IMR-90 (cell line): ENCODE results near the gene ARNT2.

Experiments
- MAZ ChIP-seq: IDR thresholded peaks from 2 replicates; pipeline ENCODE4 v1.6.1; 2012; ENCODE audit warnings: low read depth, mild to moderate bottlenecking, low read length, improper control_type of control experiment, moderate library complexity, borderline replicate concordance
- POLR2A ChIP-seq: IDR thresholded peaks from 2 replicates; pipeline ENCODE4 v1.6.1; 2012; ENCODE audit warnings: mild to moderate bottlenecking, low read depth, low read length
- USF2 ChIP-seq: fragments of 150-350 bp; IDR thresholded peaks from 2 replicates; pipeline ENCODE4 v1.6.1; 2017; ENCODE audit warnings: mild to moderate bottlenecking, antibody characterized with exemption, low read length, low read depth
- TF ChIP-seq, protein P1 (sequence below): conservative IDR thresholded peaks from 2 replicates; pipeline ENCODE4 v1.5.1; 2012; ENCODE audit warnings: mild to moderate bottlenecking, low read depth, low read length, improper control_type of control experiment

- TF ChIP-seq, protein P1, sequence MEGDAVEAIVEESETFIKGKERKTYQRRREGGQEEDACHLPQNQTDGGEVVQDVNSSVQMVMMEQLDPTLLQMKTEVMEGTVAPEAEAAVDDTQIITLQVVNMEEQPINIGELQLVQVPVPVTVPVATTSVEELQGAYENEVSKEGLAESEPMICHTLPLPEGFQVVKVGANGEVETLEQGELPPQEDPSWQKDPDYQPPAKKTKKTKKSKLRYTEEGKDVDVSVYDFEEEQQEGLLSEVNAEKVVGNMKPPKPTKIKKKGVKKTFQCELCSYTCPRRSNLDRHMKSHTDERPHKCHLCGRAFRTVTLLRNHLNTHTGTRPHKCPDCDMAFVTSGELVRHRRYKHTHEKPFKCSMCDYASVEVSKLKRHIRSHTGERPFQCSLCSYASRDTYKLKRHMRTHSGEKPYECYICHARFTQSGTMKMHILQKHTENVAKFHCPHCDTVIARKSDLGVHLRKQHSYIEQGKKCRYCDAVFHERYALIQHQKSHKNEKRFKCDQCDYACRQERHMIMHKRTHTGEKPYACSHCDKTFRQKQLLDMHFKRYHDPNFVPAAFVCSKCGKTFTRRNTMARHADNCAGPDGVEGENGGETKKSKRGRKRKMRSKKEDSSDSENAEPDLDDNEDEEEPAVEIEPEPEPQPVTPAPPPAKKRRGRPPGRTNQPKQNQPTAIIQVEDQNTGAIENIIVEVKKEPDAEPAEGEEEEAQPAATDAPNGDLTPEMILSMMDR = no peak
- TF ChIP-seq MAZ = no peak
- TF ChIP-seq USF2 = no peak
- no peak for TF ChIP-seq POLR2A
These were observed 36.9 kb downstream of the ARNT2 start for GRCh38 chr15:80441041-80441440.
